Mesothelial cell of epicardium (in vitro differentiated cells): Measurements from ENCODE around the gene GCLM. TPM values are rescaled to one million over a fixed set of nuclear protein-coding genes. Genes with fewer than 3 reads are reported as not detected.
"Not testable (repeated sequence)": the region's sequence is repeated elsewhere in the genome, so short reads cannot be mapped to it uniquely, and the experiment has no call there.

ENCODE experiments used
- DNase-seq, 2 experiments: peaks; one replicate each; pipeline ENCODE4 v3.0.0; 2021; ENCODE audit warnings: low spot score in 2 of 2; ENCODE audit not compliant: unreplicated experiment in 2 of 2
- H3K27ac Mint-ChIP-seq: 2 replicates; pipeline ENCODE4 v1.8.0; 2021; ENCODE audit warnings: mixed read lengths
- H3K27me3 Mint-ChIP-seq: 2 replicates; pipeline ENCODE4 v1.8.0; 2021; ENCODE audit warnings: low read depth, mixed read lengths
- H3K36me3 Mint-ChIP-seq: 2 replicates; pipeline ENCODE4 v1.8.0; 2021; ENCODE audit warnings: mixed read lengths
- H3K4me1 Mint-ChIP-seq: 2 replicates; pipeline ENCODE4 v1.8.0; 2021; ENCODE audit warnings: mixed read lengths
- H3K4me3 Mint-ChIP-seq: 2 replicates; pipeline ENCODE4 v1.8.0; 2021; ENCODE audit warnings: mild to moderate bottlenecking, moderate library complexity, mixed read lengths
- H3K9me3 Mint-ChIP-seq: 2 replicates; pipeline ENCODE4 v1.8.0; 2021; ENCODE audit warnings: mixed read lengths
- CTCF ChIP-seq: fragments of 200-600 bp; sonication (generic); IDR thresholded peaks from one replicate; pipeline ENCODE4 v1.5.0; 2021; ENCODE audit warnings: antibody characterized with exemption; ENCODE audit not compliant: unreplicated experiment
- total RNA-seq: library from RNA; stranded (reverse); gene quantifications from 3 replicates; pipeline ENCODE4 v1.2.1, GENCODE V29; 2021

Gene GCLM
- total RNA-seq, 1 donor from 2014 or later, result 8.9 TPM

- no peak for TF ChIP-seq CTCF
- H3K9me3 Mint-ChIP-seq, result peaks cover 27% of the 10 kb centered on the region
- DNase-seq, result no peak
- H3K36me3 Mint-ChIP-seq, result no peaks in the 10 kb centered on the region
- no peaks in the 10 kb centered on the region for H3K27me3 Mint-ChIP-seq
- no peak overlapping the region for H3K27ac Mint-ChIP-seq
- H3K4me3 Mint-ChIP-seq, result no peak overlapping the region
- no peaks in the 10 kb centered on the region for H3K4me1 Mint-ChIP-seq
Observed at GRCh38 chr1:93938461-93939145, 29.4 kb upstream of the GCLM start.

- Mint-ChIP-seq H3K9me3 (peaks cover 28% of the 10 kb centered on the region), H3K36me3 (no peaks in the 10 kb centered on the region), H3K4me3 (no peak overlapping the region), H3K27ac (no peak overlapping the region), H3K27me3 (no peaks in the 10 kb centered on the region), H3K4me1 (no peaks in the 10 kb centered on the region)
- no peak for DNase-seq
- no peak for TF ChIP-seq CTCF
Observed at GRCh38 chr1:93937997-93938396, 28.8 kb upstream of the GCLM start.

- H3K9me3 Mint-ChIP-seq, result peaks cover 25% of the 10 kb centered on the region
- H3K4me3 Mint-ChIP-seq, result no peak overlapping the region
- TF ChIP-seq CTCF, result no peak
- no peak overlapping the region for H3K27ac Mint-ChIP-seq
- DNase-seq, result no peak
- H3K4me1 Mint-ChIP-seq, result no peaks in the 10 kb centered on the region
- H3K27me3 Mint-ChIP-seq, result no peaks in the 10 kb centered on the region
- no peaks in the 10 kb centered on the region for H3K36me3 Mint-ChIP-seq
Observed at GRCh38 chr1:93925206-93925605, 16.0 kb upstream of the GCLM start.

- TF ChIP-seq CTCF, result no peak
- no peak overlapping the region for H3K27ac Mint-ChIP-seq
- H3K27me3 Mint-ChIP-seq, result no peaks in the 10 kb centered on the region
- no peaks in the 10 kb centered on the region for H3K36me3 Mint-ChIP-seq
- no peak overlapping the region for H3K4me3 Mint-ChIP-seq
- DNase-seq, result no peak
- no peaks in the 10 kb centered on the region for H3K4me1 Mint-ChIP-seq
- peaks cover 11% of the 10 kb centered on the region for H3K9me3 Mint-ChIP-seq
Observed at GRCh38 chr1:93919780-93920179, 10.6 kb upstream of the GCLM start.

- Mint-ChIP-seq H3K27ac (no peak overlapping the region), H3K4me3 (no peak overlapping the region), H3K36me3 (no peaks in the 10 kb centered on the region), H3K27me3 (peaks cover 5% of the 10 kb centered on the region), H3K9me3 (peaks cover 12% of the 10 kb centered on the region), H3K4me1 (no peaks in the 10 kb centered on the region)
- TF ChIP-seq CTCF, result no peak
- no peak for DNase-seq
Observed at GRCh38 chr1:93917302-93917701, 8.1 kb upstream of the GCLM start.

GRCh38 chr1:93910880-93911279 lies 1.6 kb upstream of the GCLM start:
- Mint-ChIP-seq H3K9me3 (peaks cover 13% of the 10 kb centered on the region), H3K4me1 (peaks cover 13% of the 10 kb centered on the region)
- H3K4me3 Mint-ChIP-seq, H3K27me3 Mint-ChIP-seq, H3K27ac Mint-ChIP-seq, H3K36me3 Mint-ChIP-seq, DNase-seq: not testable (repeated sequence)
